HG03342 (cell line): ENCODE data around the gene MED28.
A peak's percentile ranks its signal among the peaks of the same experiment; 100 is the strongest.
"Not testable (repeated sequence)": the region's sequence is repeated elsewhere in the genome, so short reads cannot be mapped to it uniquely, and the experiment has no call there.

Experiments used
- ATAC-seq: cut with Tn5 transposase; IDR thresholded peaks from one replicate; pipeline ENCODE4 v1.9.1; 2021; ENCODE audit warnings: mild to moderate bottlenecking, moderate library complexity; ENCODE audit not compliant: unreplicated experiment

Gene MED28

DNA sequence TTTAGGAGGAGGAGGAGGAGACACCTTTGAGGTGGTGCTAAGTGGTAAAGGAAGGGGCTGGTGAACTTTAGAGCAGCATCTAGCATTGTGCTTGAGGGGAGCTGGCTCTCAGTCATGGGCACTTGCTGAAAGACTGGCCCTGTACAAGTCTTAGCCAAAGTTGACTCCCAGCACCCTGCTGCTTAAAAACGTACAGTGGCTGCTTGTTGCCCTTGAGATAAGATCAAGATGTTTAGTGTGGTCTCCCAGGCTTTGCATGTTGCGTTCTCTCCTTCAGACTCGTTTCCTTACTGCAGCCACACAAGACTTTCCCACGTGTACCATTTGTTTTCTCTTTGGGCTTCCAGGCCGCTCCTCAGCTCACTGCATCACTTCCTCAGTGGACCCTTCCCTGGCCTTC is 1.8 kb downstream of the MED28 start:
- ATAC-seq, result no peak

DNA sequence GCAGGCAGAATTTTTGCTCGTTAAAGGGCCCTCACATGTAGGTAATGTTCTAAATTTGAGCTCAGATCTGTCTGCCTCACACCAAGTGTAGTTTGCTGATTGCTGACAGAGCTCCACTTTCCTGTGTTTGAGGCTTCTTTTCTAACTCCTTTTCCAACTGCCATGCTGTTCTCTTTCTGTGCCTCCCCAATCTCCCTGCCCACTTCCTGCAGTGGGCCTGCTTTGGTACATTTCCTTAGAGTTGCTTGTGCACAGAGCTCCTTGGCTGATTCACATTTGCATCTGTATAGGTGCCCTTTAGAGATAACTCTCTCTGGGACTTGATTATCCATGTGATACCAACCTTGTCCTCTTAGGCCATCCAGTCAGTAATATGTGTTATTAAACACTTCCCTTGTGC is 4.5 kb downstream of the MED28 start:
- no peak for ATAC-seq

DNA sequence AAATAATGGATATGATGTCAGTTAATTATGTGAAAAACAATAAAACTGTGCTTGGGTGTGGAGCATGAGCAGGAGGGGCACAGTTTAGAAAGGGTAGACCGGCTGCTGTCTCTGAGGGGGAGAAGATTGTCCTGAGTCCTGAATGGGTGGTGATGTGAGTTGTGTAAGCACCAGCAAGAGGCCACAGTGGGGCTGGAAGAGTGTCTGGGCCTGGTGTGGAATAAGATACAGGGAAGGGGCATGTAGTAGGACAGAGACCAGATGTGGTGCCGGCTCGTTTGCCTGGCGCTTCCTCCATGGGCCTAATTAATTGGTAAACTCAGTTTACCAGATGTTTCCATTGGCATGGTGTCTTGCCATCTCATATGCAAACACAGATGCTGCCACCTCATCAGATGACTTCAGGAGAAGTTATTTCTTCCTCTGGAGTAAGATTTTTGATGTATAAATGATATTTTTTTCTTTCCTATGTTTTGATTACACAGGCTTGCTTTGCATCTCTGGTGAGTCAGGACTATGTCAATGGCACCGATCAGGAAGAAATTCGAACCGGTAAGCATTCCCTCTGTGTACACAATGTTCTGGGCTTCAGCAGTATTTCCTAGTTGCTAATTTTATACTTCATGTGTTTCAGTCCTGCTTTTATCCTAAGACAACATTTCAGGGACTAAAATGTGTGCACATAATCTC is 5.1 kb downstream of the MED28 start:
- no peak for ATAC-seq

DNA sequence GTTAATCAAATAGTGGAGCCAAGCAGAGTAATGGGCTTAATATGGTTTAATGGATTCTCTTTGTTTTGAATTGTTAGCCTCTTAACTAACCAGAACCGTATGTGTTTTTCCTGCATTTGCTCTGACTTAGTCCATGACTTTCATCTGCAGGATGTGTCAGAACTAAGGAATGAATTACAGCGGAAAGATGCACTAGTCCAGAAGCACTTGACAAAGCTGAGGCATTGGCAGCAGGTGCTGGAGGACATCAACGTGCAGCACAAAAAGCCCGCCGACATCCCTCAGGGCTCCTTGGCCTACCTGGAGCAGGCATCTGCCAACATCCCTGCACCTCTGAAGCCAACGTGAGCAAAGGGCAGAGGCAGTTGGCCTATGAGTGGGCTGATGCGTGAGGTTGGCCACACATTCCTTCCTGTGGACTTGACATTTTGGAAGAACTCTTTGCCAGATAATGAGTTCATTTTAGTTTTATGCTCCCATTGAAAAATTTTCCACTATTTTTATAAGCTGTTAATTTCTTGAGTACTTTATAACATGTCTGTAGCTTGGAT is 9.1 kb downstream of the MED28 start:
- no peak for ATAC-seq

DNA sequence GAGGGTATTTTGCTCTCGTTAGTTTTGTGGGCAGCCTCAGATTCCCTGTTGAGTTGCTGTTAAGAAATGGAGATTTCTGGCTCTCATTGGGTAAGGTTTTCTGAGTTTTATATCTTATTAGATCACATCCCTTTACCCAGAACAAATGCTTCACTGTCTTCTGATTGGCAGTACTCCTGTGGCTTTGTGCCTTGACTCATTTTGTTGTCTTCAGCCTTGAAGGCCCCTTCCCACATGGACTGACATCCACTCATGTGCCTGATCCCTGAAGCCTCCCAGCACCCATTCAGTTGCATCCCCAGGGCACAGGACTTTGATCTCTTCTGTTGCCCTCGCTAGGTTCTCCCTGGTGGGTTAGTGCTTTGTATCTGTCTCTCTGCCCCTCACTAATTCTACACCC is 10.4 kb downstream of the MED28 start:
- ATAC-seq, result no peak

DNA sequence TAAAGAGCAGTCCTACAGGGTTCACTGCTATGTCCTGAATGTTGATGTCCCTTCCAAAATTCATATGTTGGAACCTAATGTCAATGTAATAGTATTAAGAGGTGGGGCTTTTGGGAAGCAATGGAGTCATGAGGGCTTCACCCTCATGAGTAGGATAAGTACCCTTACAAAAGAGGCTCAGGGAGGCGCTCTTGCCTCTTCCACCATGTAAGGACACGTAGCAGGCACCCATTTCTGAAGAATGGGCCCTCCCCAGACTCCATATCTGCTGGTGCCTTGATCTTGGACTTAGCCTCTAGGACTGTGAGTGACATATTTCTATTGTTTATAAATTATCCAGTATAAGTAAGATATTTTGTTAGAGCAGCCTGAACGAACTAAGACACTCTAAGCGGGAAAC is 15.8 kb downstream of the MED28 start:
- no peak for ATAC-seq

DNA sequence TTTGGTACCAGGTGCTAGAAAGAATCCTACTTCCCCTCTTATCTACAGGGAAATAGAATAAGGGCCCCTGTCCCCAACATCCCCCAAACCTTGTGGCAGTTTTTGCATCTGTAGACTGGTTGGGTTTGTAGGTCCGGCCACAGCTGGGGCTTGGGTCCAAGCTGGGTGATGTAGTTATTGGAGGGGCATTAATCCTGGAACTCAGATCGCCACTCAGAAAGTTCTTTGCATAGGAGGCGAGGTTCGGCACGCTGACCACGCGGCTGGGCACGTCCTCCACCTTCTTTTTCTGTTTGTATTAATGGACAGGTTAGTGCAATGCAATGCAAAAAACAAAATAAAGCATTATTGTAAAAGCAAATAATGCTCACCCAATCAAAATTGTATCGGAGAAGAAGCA is 19.2 kb downstream of the MED28 start:
- no peak for ATAC-seq

DNA sequence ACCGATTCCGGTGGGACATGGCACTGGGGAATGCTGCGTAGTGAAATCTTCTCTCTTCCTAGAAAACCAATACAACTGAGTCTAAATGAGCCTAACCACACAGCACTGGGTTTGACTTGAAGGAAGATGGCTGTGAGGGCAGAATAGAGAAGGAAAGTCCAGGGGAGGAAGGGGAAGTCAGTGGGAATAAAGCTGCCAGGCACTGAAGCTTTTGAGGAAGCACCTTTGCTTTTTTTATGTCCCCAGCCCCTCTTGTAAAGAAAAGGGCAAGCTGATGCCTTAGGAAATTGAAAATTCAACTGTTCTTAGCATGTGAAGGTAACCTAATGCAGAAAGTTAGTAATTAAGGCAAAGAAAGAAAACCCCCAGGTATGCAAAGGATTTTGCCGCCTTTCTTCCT is 20.6 kb downstream of the MED28 start:
- ATAC-seq, result no peak

DNA sequence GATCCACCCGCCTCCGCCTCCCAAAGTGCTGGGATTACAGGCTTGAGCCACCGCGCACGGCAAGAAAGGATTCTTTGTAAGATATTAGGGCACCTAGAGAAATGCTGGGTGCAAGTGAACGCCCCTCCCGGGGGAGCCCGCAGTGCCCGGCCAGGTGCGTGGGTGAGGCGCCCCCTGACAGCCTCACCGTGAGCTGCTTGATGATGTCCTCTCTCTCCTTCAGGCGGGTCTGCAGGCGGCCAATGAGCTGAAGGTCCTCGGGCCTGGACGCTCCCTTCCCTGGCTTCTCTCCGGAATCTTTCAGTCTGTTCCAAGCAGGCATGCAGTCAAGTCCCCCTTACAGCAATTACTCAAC is 21.9 kb downstream of the MED28 start:
- peak; percentile 16 for ATAC-seq

DNA sequence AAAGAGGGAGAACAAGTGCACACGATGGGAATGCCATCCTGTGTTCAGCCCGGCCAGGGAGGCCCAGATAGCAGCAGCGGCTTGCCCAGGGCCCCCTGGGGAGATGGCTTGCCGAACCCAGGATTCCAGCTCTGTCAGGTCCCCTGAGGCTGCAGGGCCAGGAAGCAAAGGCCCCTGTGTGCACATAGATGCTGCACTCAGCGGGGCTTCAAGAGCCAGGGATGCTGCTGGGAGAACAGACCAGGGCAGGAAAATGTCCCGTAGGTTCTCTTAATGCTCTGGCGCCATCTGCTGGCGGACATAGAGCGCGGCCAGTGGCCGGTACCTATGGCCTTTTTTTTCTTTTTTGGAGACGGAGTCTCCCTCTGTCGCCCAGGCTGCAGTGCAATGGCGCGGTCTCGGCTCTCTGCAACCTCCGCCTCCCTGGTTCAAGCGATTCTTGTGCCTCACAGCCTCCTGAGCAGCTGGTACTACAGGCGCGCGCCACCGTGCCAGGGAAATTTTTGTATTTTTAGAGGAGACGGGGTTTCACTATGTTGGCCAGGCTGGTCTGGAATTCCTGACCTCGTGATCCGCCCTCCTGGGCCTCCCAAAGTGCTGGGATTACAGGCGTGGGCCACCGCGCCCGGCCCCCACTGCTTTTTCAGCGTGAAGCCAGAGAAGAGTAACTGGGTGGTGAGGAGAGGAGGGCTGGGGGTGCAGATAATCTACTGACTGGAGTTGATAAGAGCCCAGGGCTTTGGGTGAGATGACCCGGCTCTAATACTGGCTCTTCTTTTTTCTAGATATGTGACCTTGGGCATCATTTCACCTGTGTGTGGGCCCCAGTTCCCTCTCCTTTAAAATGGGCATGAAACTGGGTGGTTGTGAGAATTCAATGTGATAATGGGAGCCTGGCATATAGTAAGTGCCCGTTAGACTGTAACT is 22.5 kb downstream of the MED28 start:
- ATAC-seq, result peak; percentile 89

DNA sequence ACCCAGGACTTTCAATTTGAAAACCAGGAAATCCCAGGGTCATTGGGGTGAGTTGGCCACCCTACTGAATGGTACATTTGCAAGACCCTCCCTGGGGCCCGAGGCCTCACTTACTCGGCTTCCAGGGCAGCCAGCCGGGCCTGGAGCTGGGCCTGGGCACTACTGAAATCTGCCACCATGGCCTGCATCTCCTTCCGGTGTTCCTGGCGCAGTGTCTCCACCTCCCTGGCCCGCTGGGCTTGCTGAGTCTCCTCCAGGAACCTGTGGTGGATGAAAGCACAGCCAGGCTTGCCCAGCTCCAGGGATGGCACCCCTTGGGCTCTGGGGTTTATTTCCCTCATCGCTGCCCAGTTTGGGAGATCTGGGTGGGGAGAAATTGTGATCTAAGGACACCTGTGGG is 24.7 kb downstream of the MED28 start:
- ATAC-seq, result no peak

DNA sequence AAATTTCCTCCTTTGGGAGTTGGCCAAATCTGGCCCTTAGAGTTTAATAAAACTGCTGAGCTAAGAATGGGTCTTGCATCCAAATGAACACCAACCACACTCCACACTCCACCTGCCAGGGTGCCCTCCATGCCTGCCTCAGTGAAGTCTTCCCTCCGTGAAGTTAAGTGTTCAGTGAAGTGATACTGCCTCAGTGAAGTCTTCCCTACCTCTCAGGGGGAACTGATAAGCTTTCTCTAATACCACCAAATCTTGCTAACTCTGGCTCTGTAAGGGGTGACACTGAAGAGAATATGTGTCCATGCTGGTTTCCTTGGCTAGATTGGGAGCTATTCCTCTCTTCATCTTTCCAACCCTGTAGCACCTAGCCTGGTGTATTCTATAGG is 27.9 kb downstream of the MED28 start:
- no peak for ATAC-seq

DNA sequence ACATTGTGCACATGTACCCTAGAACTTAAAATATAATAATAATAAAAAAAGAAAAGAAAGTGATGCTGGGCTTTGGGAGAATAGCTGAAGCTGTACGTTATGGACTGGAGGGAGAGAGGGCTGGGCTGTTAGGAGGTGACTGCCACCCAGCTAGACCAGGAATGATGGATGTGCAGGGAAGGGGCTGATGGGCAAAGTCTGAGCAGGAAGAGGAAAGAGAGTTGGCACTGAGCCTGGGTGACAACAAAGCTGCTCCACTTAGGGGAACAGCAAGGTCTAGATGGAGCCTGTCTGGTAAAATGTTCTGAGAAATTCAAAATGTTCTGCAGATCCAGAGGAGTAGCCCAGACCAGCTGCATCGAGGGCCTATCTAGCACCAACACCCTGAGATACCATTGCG is 32.3 kb downstream of the MED28 start:
- ATAC-seq, result no peak

DNA sequence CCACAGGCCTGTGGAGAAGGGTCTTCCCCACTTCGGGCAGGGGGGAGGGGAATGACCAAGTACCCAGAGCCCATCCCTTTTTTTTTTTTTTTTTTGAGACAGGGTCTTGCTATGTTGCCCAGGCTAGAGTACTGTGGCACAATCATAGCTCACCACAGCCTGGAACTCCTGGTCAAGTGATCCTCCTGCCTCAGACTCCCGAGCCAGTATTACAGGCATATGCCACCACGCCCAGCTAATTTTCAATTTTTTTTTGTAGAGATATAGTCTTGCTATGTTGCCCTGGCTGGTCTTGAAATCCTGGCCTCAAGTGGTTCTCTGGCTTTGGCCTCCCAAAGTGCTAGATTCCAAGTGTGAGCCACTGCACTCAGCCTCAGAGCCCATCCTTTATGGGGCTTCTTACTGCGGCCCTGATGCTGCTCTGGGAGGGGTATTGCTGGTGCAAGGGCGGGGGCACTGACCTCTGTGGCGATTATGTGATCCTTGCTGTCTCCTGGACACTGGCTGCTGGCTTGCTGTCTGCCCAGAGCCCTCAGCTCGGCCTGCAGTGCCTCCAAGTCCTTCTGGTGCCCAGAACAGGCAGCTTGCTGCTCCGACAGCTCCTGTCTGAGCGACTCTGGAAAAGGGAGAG is 32.9 kb downstream of the MED28 start:
- ATAC-seq, result no peak

DNA sequence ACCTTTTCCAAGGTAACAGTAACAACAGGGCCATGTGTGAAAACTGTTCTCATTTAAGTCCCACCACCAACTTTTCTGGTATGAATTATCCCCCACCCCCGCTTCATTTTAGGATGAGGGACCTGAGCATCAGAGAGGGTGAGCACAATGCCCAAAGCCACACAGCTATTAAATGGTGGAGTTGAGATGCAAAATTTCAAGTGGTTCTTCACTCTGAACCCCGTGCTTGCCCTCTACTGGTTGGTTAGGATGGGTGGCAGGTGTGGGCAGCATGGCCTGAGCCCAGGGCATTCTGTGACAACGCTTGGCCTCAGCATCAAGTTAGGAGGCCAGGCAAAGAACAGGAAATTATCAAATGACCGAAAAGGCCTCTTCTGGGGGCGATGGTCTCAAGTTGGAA is 33.5 kb downstream of the MED28 start:
- no peak for ATAC-seq

DNA sequence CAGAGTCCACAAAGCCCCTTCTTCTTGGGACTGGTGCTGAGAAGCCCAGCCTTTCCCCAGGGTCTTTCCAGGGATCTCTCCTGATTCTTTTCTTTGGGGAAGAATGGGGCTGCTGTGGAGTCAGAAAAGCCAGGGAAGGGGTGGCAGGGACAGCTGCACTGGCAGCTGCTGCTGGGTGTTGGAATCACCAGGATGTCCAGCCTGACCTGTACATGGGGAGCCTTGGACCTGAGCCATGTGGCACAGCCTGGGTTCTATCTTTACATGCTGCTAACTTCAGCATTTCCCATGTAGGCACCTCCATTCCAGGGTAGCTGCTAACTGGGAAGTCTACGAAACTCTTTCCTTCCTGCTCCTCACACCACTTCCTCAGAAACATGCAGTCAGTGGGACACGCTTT is 36.0 kb downstream of the MED28 start:
- no peak for ATAC-seq

DNA sequence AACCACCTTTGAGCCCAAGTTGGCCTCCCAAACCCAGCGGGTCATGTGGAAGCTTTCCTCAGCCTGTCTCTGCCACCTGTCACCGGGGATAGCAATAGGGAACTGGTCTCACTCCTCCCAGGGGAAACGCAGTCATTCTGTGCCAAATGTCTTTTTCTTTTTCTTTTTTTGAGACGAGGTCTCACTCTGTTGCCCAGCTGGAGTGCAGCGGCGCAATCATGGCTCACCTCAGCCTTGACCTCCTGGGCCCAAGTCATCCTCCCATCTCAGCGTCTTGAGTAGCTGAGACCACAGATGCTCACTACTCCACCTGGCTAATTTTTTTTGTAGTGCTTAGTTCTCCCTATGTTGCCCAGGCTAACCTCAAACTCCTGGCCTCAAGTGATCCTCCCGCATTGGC is 40.3 kb downstream of the MED28 start:
- peak; percentile 49 for ATAC-seq

DNA sequence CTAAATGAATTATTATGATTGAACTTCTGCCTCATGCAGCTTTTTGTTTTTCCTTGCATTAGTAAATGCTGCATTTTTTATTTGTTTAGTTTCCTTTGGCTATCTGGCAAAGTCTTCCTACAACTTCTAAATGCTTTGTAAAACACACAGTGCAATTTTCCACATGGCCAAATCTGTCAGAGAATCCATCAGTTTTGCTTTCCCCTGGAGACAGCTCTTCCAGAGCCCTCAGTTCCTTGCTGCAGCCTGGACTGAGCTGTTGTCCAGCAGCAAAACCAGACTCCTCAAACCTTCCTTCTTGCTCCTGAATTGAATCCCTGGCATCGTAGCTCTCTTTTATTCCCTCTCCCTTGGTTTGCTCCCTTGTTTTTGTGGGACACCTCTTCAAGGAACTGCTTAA is 42.6 kb downstream of the MED28 start:
- no peak for ATAC-seq

DNA sequence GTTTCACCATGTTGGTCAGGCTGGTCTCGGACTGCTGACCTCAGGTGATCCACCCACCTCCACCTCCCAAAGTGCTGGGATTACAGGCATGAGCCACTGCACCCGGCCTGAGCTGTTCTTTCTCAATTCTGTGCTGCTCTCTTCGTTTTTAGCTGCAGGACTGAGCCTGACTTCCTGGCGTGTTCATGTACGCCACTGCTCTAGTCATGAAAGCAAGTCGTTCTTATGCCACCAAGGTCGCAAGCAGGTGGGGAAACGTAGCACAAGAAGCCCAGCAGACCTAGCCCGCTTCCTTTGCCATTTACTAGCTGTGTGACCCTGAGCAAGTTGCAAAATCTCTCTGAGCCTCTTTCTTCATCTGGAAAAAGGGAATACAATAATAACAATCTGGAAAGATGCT is 43.4 kb downstream of the MED28 start:
- no peak for ATAC-seq

DNA sequence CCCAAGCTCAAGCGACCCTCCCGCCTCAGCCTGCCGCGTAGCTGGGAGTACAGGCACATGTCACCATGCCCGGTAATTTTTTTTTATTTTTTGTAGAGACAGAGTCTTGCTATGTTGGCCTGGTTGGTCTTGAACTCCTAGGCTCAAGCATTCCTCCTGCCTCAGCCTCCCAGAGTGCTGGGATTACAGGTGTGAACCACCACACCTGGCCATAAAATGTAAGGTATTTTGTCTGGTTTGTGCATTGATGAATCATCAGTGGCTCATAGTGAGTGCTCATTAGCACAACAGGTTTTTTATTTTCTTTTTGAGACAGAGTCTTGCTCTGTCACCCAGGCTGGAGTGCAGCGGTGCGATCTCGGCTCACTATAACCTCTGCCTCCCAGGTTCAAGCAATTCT is 44.8 kb downstream of the MED28 start:
- ATAC-seq, result not testable (repeated sequence)

DNA sequence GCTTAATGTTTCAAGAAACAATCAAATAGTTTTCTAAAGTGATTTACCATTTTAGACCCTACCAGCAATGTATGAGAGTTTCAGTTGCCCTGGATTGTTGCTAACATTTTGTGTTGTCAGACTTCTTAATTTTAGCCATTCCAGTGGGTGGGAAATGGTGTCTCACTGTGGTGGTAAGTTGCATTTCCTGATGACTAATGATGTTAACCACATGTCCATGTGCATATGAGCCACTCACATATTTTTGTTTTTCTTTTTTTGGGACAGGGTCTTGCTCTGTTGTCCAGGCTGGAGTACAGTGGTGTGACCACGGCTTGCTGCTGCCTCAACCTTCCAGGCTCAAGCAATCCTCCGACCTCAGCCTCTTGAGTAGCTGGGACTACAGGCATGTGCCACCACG is 48.3 kb downstream of the MED28 start:
- no peak for ATAC-seq

DNA sequence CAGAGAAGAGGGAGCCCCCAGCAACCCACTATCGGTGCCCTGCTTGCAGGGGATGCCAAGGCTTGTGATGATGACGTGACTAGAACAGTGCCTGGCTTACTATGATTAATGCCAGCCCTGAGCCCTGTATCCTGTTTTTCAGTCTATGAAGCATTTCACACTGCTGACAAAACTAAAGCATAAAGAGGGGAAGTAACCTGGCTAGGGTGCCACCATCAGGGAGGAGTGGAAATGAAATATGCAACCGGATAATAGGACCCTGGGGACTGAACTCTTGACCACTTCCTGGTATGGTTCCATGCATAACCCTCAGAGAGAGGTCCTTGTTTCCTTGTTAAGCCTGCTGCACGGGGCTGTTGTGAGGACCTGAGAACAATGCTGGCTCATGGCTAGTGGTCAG is 50.3 kb downstream of the MED28 start:
- peak; percentile 97 for ATAC-seq
